Breast epithelium (tissue), 3 donors: ENCODE results near the gene DOCK3.

Experiments
- CTCF ChIP-seq, 3 donors: fragments of 450-650 bp; IDR thresholded peaks; one replicate each; pipeline ENCODE4 v1.5.1; 2016 to 2017; ENCODE audit warnings: antibody characterized with exemption in 3 of 3, mild to moderate bottlenecking in 3 of 3, moderate library complexity in 3 of 3
- POLR2A ChIP-seq: fragments of 450-650 bp; IDR thresholded peaks from one replicate; pipeline ENCODE4 v1.6.1; 2016; ENCODE audit warnings: antibody characterized with exemption, mild to moderate bottlenecking, moderate library complexity
- POLR2AphosphoS5 ChIP-seq, 3 donors: sonication (generic); formaldehyde crosslinking; IDR thresholded peaks; one replicate each; pipeline ENCODE4 v1.6.1; 2017; ENCODE audit warnings: antibody characterized with exemption in 3 of 3

DNA sequence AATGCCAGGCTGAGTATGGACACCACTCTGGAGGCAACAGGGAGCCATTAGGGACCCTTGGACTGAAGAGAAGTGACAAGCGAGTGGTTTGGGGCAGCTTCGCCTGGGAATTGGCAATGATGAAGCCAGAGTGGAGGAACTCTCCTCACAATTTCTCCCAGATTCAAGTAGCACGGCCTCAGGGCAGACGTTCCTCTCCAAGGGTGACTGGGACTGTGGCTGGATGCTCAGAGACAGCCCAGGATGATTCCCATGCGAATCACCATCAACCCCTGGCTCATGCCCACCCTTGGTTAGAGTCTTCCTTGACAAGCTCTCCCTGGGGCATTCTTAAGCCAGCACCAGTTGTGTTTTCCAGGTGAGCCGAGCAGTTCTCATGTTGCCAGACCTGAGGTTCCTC lies 16.3 kb upstream of the DOCK3 start:
- TF ChIP-seq CTCF (IDR thresholded peaks at IDR 0.05) (no peak), POLR2A (no peak), POLR2AphosphoS5 (IDR thresholded peaks at IDR 0.05) (no peak)
